ENCODE data around the gene RNF169. TPM values are rescaled to one million over a fixed set of nuclear protein-coding genes. Genes with fewer than 3 reads are reported as not detected.

Gene RNF169
- polyA plus RNA-seq, 2 of the 4 experiments (the other 2 are of a cell fraction) = 6.3 to 11.1 TPM

- Histone ChIP-seq H3K4me1 (peaks cover 4% of the 10 kb centered on the region; the same call in 2 of the 3 replicates), H3K9me3 (no peaks in the 10 kb centered on the region), H3K27ac (no peak overlapping the region), H3K4me2 (no peak overlapping the region), H3K4me3 (no peak overlapping the region)
- no peak for FAIRE-seq
- TF ChIP-seq REST (IDR thresholded peaks at IDR 0.05) (no peak), MAX (IDR thresholded peaks at IDR 0.05) (no peak), ZC3H11A (IDR thresholded peaks at IDR 0.05) (no peak), FOSB (CRISPR knock-in tag; IDR thresholded peaks at IDR 0.05) (no peak), TP53 (CRISPR knock-in tag; IDR thresholded peaks at IDR 0.05) (no peak), POLR2AphosphoS2 (conservative IDR thresholded peaks at IDR 0.05; ENCODE audit: low read length) (no peak), CTCF (IDR thresholded peaks at IDR 0.05) (no peak), JUN (IDR thresholded peaks at IDR 0.05) (no peak), E2F6 (IDR thresholded peaks at IDR 0.05; ENCODE audit: borderline replicate concordance, low read depth) (no peak)
- 92% methylated on average over 4 of the region's 4 CpGs for WGBS (ENCODE audit: missing lambda C conversion rate)
- CTCF ChIA-PET = interaction anchor here (1.0 kb wide), 1 partner anchor 105 kb away, joined by 3 read pairs; no protein-coding TSS in a partner anchor
- no peak for ATAC-seq
- no peak for DNase-seq (ENCODE audit: low read depth in 1 of 2, low spot score in 1 of 2)
- POLR2A ChIA-PET = no interaction called here
These were observed 96.2 kb downstream of the RNF169 start for GRCh38 chr11:74844865-74845264.

GRCh38 chr11:74845978-74846517 lies 97.4 kb downstream of the RNF169 start:
- H3K27ac ChIP-seq = no peak overlapping the region
- TF ChIP-seq MAFK (IDR thresholded peaks at IDR 0.05; ENCODE audit: partially characterized antibody) (peak; percentile 92), USF2 (IDR thresholded peaks at IDR 0.05) (no peak)
- POLR2A ChIA-PET = no interaction called here
- no peaks in the 10 kb centered on the region for H3K9me3 ChIP-seq
- CTCF ChIA-PET = interaction anchor here (1.0 to 1.8 kb wide), 2 partner anchors 106 to 403 kb away, joined by 3 to 5 read pairs; no protein-coding TSS in a partner anchor
- ATAC-seq (no peak), FAIRE-seq (no peak), DNase-seq (ENCODE audit: low read depth in 1 of 2, low spot score in 1 of 2) (no peak)
- H3K4me3 ChIP-seq = no peak overlapping the region
- peaks cover 6% of the 10 kb centered on the region; the same call in 2 of the 3 replicates for H3K4me1 ChIP-seq
- no peak overlapping the region for H3K4me2 ChIP-seq
- 88% methylated on average over 5 of the region's 5 CpGs for WGBS (ENCODE audit: missing lambda C conversion rate)

GRCh38 chr11:74846770-74847169 lies 98.1 kb downstream of the RNF169 start:
- DNase-seq (ENCODE audit: low read depth in 1 of 2, low spot score in 1 of 2) = no peak
- ATAC-seq = no peak
- Histone ChIP-seq H3K9me3 (no peaks in the 10 kb centered on the region), H3K4me1 (peaks cover 6% of the 10 kb centered on the region; the same call in 2 of the 3 replicates), H3K4me2 (no peak overlapping the region), H3K27ac (no peak overlapping the region), H3K4me3 (no peak overlapping the region)
- FAIRE-seq = no peak
- no peak for TF ChIP-seq SMC3 (IDR thresholded peaks at IDR 0.05)
- TF ChIP-seq FOSL2 (IDR thresholded peaks at IDR 0.05) = no peak
- TF ChIP-seq FOSL2 (CRISPR knock-in tag; IDR thresholded peaks at IDR 0.05) = peak; percentile 51; the same call in 1 of the 2 replicates
- CTCF ChIA-PET = interaction anchor here (1.8 kb wide), 1 partner anchor 402 kb away, joined by 5 read pairs; no protein-coding TSS in a partner anchor
- 78% methylated on average over 2 of the region's 2 CpGs for WGBS (ENCODE audit: missing lambda C conversion rate)
- POLR2A ChIA-PET = no interaction called here
